HCT116 (cell line): ENCODE measurements around the gene HSDL2. TPM values are rescaled to one million over a fixed set of nuclear protein-coding genes. Genes with fewer than 3 reads are reported as not detected.

ENCODE experiments used
- ATAC-seq: fragments of 200-7000 bp; cut with Tn5 transposase; 2 replicates; pipeline ENCODE4 v1.9.1; 2020; ENCODE audit warnings: mild to moderate bottlenecking, moderate library complexity
- BruUV-seq: library from RNA; stranded (reverse); fragments of 400-500 nt; replicated peaks from 2 replicates; lab custom pipeline; 2021; lab: Mats Ljungman, UMichigan
- CTCF ChIA-PET: fragments of 300-600 bp; sonication (Branson Sonifier 250); formaldehyde crosslinking; loops from one replicate; lab custom pipeline; 2021; ENCODE audit warnings: antibody characterized with exemption; lab: Charles Lee
- POLR2A ChIA-PET: fragments of 300-600, 350-600 bp; sonication (Branson Sonifier 250); formaldehyde crosslinking; loops from one replicate; lab custom pipeline; 2021; ENCODE audit warnings: antibody characterized with exemption; lab: Charles Lee
- RAD21 ChIA-PET, 2 experiments: fragments of 300-600 bp; sonication (Branson Sonifier 250); formaldehyde crosslinking; loops; one replicate each; lab custom pipeline; 2023; ENCODE audit warnings: low total read pairs in 2 of 2; ENCODE audit not compliant: uncharacterized antibody in 2 of 2, unreplicated experiment in 2 of 2, low non-redundant PET in 1 of 2; lab: Charles Lee
- DNase-seq: peaks from one replicate; pipeline ENCODE4 v3.0.0-alpha.2; 2010; ENCODE audit warnings: low read depth, low spot score
- H2AFZ ChIP-seq: fragments of 200-600 bp; shearing (Covaris generic), sonication (generic); 2 replicates; pipeline ENCODE4 v1.6.1; 2017; ENCODE audit warnings: low read depth, mixed run types, mixed read lengths, antibody characterized with exemption, low read length; ENCODE audit not compliant: poor library complexity, severe bottlenecking
- H3K27ac ChIP-seq: 2 replicates; pipeline ENCODE4 v1.5.1; 2012; ENCODE audit warnings: low read depth, low read length
- H3K27me3 ChIP-seq: fragments of 200-600 bp; sonication (generic); 2 replicates; pipeline ENCODE4 v1.6.1; 2016; ENCODE audit warnings: mixed run types, low read length, mixed read lengths; ENCODE audit not compliant: insufficient read depth
- H3K36me3 ChIP-seq, 2 experiments: fragments of 200-500 bp in 1 of 2; fragments of 200-600 bp in 1 of 2; sonication (Bioruptor generic) in 1 of 2; sonication (generic) in 1 of 2; 2 replicates each; pipeline versions ENCODE4 v1.5.1 to v1.6.1; 2014 to 2016; ENCODE audit warnings: low read length in 2 of 2, inconsistent platforms in 1 of 2, mixed read lengths in 1 of 2, mixed run types in 1 of 2; ENCODE audit not compliant: insufficient read depth in 2 of 2, control insufficient read depth in 1 of 2
- H3K4me1 ChIP-seq, 2 experiments: fragments of 200-600 bp in 1 of 2; sonication (generic) in 1 of 2; 2 replicates each; pipeline versions ENCODE4 v1.5.1 to v1.6.1; 2012 to 2017; ENCODE audit warnings: low read length in 2 of 2, inconsistent platforms in 1 of 2, mild to moderate bottlenecking in 1 of 2, mixed read lengths in 1 of 2, mixed run types in 1 of 2, moderate library complexity in 1 of 2; ENCODE audit not compliant: insufficient read depth in 2 of 2, control insufficient read depth in 1 of 2
- H3K4me2 ChIP-seq: fragments of 200-600 bp; sonication (generic); 2 replicates; pipeline ENCODE4 v1.6.1; 2017; ENCODE audit warnings: mixed run types, low read length, mixed read lengths
- H3K4me3 ChIP-seq, 2 experiments: fragments of 200-600 bp in 1 of 2; sonication (generic) in 1 of 2; replicated peaks in 1 of 2; 2 replicates each; pipeline ENCODE4 v1.5.1; 2011 to 2016; ENCODE audit warnings: low read length in 2 of 2, control low read depth in 1 of 2, low read depth in 1 of 2, mild to moderate bottlenecking in 1 of 2, mixed read lengths in 1 of 2, mixed run types in 1 of 2
- H3K79me2 ChIP-seq: fragments of 200-600 bp; sonication (generic); 2 replicates; pipeline ENCODE4 v1.6.1; 2017; ENCODE audit warnings: mild to moderate bottlenecking, mixed run types, low read length, moderate library complexity, mixed read lengths; ENCODE audit not compliant: insufficient read depth
- H3K9ac ChIP-seq: fragments of 200-600 bp; sonication (generic); 2 replicates; pipeline ENCODE4 v1.6.1; 2016; ENCODE audit warnings: low read length, mixed read lengths
- H3K9me2 ChIP-seq: fragments of 200-600 bp; sonication (generic), shearing (Covaris generic); 2 replicates; pipeline ENCODE4 v1.6.1; 2017; ENCODE audit warnings: mixed run types, mild to moderate bottlenecking, moderate library complexity; ENCODE audit not compliant: insufficient read depth
- H3K9me3 ChIP-seq, 2 experiments: fragments of 200-500 bp in 1 of 2; fragments of 200-600 bp in 1 of 2; sonication (Bioruptor generic) in 1 of 2; sonication (generic) in 1 of 2; 2 replicates each; pipeline ENCODE4 v1.6.1; 2014 to 2017; ENCODE audit warnings: low read length in 2 of 2, mixed read lengths in 2 of 2, inconsistent platforms in 1 of 2, low read depth in 1 of 2, mild to moderate bottlenecking in 1 of 2, mixed run types in 1 of 2, moderate library complexity in 1 of 2; ENCODE audit not compliant: control insufficient read depth in 1 of 2, insufficient read depth in 1 of 2
- H4K20me1 ChIP-seq: fragments of 200-600 bp; sonication (generic), shearing (Covaris generic); 2 replicates; pipeline ENCODE4 v1.6.1; 2017; ENCODE audit warnings: mixed run types, mild to moderate bottlenecking, moderate library complexity; ENCODE audit not compliant: insufficient read depth
- CEBPB ChIP-seq: IDR thresholded peaks from 2 replicates; pipeline ENCODE4 v1.6.1; 2012; ENCODE audit warnings: low read depth
- CTCF ChIP-seq, 3 experiments: fragments of 200-600 bp in 1 of 3; sonication (generic) in 1 of 3; IDR thresholded peaks in 2 of 3; conservative IDR thresholded peaks in 1 of 3; 2 replicates each; pipeline ENCODE4 v1.5.1; 2012 to 2017; ENCODE audit warnings: low read depth in 2 of 3, low read length in 2 of 3, antibody characterized with exemption in 1 of 3, borderline replicate concordance in 1 of 3, control low read depth in 1 of 3, mild to moderate bottlenecking in 1 of 3, mixed read lengths in 1 of 3, mixed run types in 1 of 3, moderate library complexity in 1 of 3; ENCODE audit not compliant: insufficient read depth in 1 of 3
- EGR1 ChIP-seq: IDR thresholded peaks from 2 replicates; pipeline ENCODE4 v1.6.1; 2012; ENCODE audit warnings: low read depth
- ELF1 ChIP-seq: IDR thresholded peaks from 2 replicates; pipeline ENCODE4 v1.6.1; 2012; ENCODE audit warnings: low read depth, borderline replicate concordance
- EZH2phosphoT487 ChIP-seq: fragments of 200-600 bp; IDR thresholded peaks from 2 replicates; pipeline ENCODE4 v1.6.1; 2018; ENCODE audit warnings: antibody characterized with exemption, borderline replicate concordance
- FOSL1 ChIP-seq: IDR thresholded peaks from 2 replicates; pipeline ENCODE4 v1.6.1; 2012; ENCODE audit warnings: low read depth
- JUND ChIP-seq: IDR thresholded peaks from 2 replicates; pipeline ENCODE4 v1.6.1; 2012
- POLR2AphosphoS5 ChIP-seq: IDR thresholded peaks from 2 replicates; pipeline ENCODE4 v1.6.1; 2011; ENCODE audit warnings: mild to moderate bottlenecking, low read depth, low read length, moderate library complexity
- SIN3A ChIP-seq: IDR thresholded peaks from 2 replicates; pipeline ENCODE4 v1.6.1; 2012; ENCODE audit warnings: low read depth
- SRF ChIP-seq: IDR thresholded peaks from 2 replicates; pipeline ENCODE4 v1.6.1; 2012; ENCODE audit warnings: low read depth
- TCF7L2 ChIP-seq: IDR thresholded peaks from 2 replicates; pipeline ENCODE4 v1.7.0; 2011; ENCODE audit warnings: borderline replicate concordance, inconsistent platforms; ENCODE audit not compliant: insufficient read depth, insufficient read length; ENCODE audit errors: extremely low read depth
- YY1 ChIP-seq: IDR thresholded peaks from 2 replicates; pipeline ENCODE4 v1.6.1; 2011; ENCODE audit warnings: low read length, low read depth, moderate library complexity, mild to moderate bottlenecking; ENCODE audit not compliant: insufficient replicate concordance; ENCODE audit errors: extremely low read depth
- ZFX ChIP-seq: fragments of 450-650 bp; IDR thresholded peaks from 2 replicates; pipeline ENCODE4 v1.6.1; 2017
- intact Hi-C: fragments of 100-400 bp; cut with micrococcal nuclease; formaldehyde crosslinking; loops from 2 replicates; pipeline ENCODE4 v1.10.0; 2022
- total RNA-seq: library from RNA; stranded (reverse); gene quantifications from one replicate; pipeline ENCODE4 v1.2.1, GENCODE V29; 2021; ENCODE audit not compliant: unreplicated experiment
- TF ChIP-seq, protein P1 (sequence below): IDR thresholded peaks from 2 replicates; pipeline ENCODE4 v1.6.1; 2012; ENCODE audit warnings: low read depth
- TF ChIP-seq, protein P2 (sequence below): IDR thresholded peaks from 2 replicates; pipeline ENCODE4 v1.6.1; 2012
- TF ChIP-seq, protein P3 (sequence below): IDR thresholded peaks from 2 replicates; pipeline ENCODE4 v1.6.1; 2011; ENCODE audit warnings: mild to moderate bottlenecking, low read length, moderate library complexity; ENCODE audit not compliant: insufficient replicate concordance; ENCODE audit errors: extremely low read depth

The HSDL2 gene
- total RNA-seq, 1 experiment from 2014 or later, result 33.9 TPM

- 0 out of 2 replicates have a peak, but pooled peaks have one; percentile 3 for TF ChIP-seq FOSL1
- no peak for TF ChIP-seq YY1
- peak; percentile 19 for TF ChIP-seq SIN3A
- no peak for TF ChIP-seq SRF
- no peak; the same call in none of the 2 replicates for TF ChIP-seq ELF1
Observed at GRCh38 chr9:112333639-112334431, 46.1 kb upstream of the HSDL2 start (continued).

GRCh38 chr9:112334432-112334841 is 45.5 kb upstream of the HSDL2 start:
- H3K4me3 ChIP-seq, result peak overlapping the region; percentile 60 to 72
- ATAC-seq (no peak), DNase-seq (no peak)
- H3K4me2 ChIP-seq, result peak overlapping the region; percentile 90
- peak overlapping the region; percentile 84 for H3K9ac ChIP-seq
- H2AFZ ChIP-seq, result peak overlapping the region; percentile 99
- H4K20me1 ChIP-seq, result no peaks in the 10 kb centered on the region
- H3K27me3 ChIP-seq, result no peaks in the 10 kb centered on the region
- intact Hi-C loops, result loop anchor here (5.0 to 10.0 kb wide), 3 partner anchors 162 to 702 kb away; partner anchors contain the start of gene DNAJC25
- POLR2A ChIA-PET, result interaction anchor here (1.3 kb wide), 1 partner anchor 19 kb away, joined by 7 read pairs; no protein-coding TSS in a partner anchor
- H3K4me1 ChIP-seq, result peaks cover 24 to 48% of the 10 kb centered on the region in 2 experiments
- H3K79me2 ChIP-seq, result peaks cover 36% of the 10 kb centered on the region
- H3K36me3 ChIP-seq, result no peaks in the 10 kb centered on the region
- RAD21 ChIA-PET, result interaction anchor here in 1 of 2 experiments (1.0 to 1.4 kb wide), 2 partner anchors 221 to 223 kb away, joined by 5 to 15 read pairs; no protein-coding TSS in a partner anchor
- no TSS peak for BruUV-seq
- peak overlapping the region; percentile 91; the same call in 1 of the 2 replicates for H3K27ac ChIP-seq
- H3K9me3 ChIP-seq, result no peaks in the 10 kb centered on the region
- H3K9me2 ChIP-seq, result no peaks in the 10 kb centered on the region
- CTCF ChIA-PET, result interaction anchor here (0.6 to 1.7 kb wide), 3 partner anchors 46 to 236 kb away, joined by 3 to 10 read pairs (median 4); partner anchors contain the start of gene HSDL2
- TF ChIP-seq, protein P1, sequence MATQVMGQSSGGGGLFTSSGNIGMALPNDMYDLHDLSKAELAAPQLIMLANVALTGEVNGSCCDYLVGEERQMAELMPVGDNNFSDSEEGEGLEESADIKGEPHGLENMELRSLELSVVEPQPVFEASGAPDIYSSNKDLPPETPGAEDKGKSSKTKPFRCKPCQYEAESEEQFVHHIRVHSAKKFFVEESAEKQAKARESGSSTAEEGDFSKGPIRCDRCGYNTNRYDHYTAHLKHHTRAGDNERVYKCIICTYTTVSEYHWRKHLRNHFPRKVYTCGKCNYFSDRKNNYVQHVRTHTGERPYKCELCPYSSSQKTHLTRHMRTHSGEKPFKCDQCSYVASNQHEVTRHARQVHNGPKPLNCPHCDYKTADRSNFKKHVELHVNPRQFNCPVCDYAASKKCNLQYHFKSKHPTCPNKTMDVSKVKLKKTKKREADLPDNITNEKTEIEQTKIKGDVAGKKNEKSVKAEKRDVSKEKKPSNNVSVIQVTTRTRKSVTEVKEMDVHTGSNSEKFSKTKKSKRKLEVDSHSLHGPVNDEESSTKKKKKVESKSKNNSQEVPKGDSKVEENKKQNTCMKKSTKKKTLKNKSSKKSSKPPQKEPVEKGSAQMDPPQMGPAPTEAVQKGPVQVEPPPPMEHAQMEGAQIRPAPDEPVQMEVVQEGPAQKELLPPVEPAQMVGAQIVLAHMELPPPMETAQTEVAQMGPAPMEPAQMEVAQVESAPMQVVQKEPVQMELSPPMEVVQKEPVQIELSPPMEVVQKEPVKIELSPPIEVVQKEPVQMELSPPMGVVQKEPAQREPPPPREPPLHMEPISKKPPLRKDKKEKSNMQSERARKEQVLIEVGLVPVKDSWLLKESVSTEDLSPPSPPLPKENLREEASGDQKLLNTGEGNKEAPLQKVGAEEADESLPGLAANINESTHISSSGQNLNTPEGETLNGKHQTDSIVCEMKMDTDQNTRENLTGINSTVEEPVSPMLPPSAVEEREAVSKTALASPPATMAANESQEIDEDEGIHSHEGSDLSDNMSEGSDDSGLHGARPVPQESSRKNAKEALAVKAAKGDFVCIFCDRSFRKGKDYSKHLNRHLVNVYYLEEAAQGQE, result no peak
- TF ChIP-seq ZFX, result no peak
- 0 out of 6 replicates have a peak, but pooled peaks of 1 of the 3 experiments have one; percentile 1 for TF ChIP-seq CTCF (IDR thresholded peaks at IDR 0.05 in 2 of 3, conservative IDR thresholded peaks at IDR 0.05 in 1 of 3; ENCODE audit: borderline replicate concordance in 1 of 3, insufficient read depth in 1 of 3, low read depth in 2 of 3, low read length in 2 of 3)
- no peak for TF ChIP-seq EGR1
- no peak for TF ChIP-seq JUND
- TF ChIP-seq POLR2AphosphoS5, result no peak
- no peak for TF ChIP-seq CEBPB
- TF ChIP-seq, protein P2, sequence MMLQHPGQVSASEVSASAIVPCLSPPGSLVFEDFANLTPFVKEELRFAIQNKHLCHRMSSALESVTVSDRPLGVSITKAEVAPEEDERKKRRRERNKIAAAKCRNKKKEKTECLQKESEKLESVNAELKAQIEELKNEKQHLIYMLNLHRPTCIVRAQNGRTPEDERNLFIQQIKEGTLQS, result no peak
- no peak for TF ChIP-seq EZH2phosphoT487
- TF ChIP-seq, protein P3, sequence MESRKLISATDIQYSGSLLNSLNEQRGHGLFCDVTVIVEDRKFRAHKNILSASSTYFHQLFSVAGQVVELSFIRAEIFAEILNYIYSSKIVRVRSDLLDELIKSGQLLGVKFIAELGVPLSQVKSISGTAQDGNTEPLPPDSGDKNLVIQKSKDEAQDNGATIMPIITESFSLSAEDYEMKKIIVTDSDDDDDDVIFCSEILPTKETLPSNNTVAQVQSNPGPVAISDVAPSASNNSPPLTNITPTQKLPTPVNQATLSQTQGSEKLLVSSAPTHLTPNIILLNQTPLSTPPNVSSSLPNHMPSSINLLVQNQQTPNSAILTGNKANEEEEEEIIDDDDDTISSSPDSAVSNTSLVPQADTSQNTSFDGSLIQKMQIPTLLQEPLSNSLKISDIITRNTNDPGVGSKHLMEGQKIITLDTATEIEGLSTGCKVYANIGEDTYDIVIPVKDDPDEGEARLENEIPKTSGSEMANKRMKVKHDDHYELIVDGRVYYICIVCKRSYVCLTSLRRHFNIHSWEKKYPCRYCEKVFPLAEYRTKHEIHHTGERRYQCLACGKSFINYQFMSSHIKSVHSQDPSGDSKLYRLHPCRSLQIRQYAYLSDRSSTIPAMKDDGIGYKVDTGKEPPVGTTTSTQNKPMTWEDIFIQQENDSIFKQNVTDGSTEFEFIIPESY, result no peak
- no peak for TF ChIP-seq TCF7L2
